ENCODE data around the gene PRPH2. TPM values are rescaled to one million over a fixed set of nuclear protein-coding genes. Genes with fewer than 3 reads are reported as not detected.

Gene PRPH2
- total RNA-seq, 2 experiments from 2014 or later, result not detected

DNA sequence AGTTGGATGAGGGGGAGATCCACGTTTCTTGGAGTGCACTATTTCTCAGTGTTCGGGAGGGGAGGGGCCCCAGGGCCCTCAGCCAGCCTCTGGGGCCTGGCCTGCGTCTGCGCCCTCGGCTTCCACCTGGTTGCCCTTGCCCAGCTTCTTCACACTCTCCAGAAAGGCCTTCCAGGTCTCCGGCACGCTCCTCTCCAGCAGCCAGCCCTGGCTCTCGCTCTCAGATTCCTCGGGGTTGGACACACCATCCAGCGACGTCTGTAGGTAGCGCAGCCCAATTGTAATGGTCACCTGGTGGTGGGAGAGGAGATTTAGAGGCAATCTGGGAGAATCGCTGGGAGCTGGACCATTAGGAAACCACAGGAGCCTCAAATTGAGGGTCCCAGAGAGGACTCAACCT lies 24.2 kb downstream of the PRPH2 start:
- CTCF ChIA-PET (ENCODE audit: unreplicated experiment), result no interaction called here
- Histone ChIP-seq H3K4me1 (ENCODE audit: insufficient read depth, low read length, poor library complexity, severe bottlenecking) (peaks cover 8% of the 10 kb centered on the region), H4K20me1 (ENCODE audit: insufficient read depth, low read length) (no peaks in the 10 kb centered on the region), H3K9me3 (ENCODE audit: low read length) (no peaks in the 10 kb centered on the region), H3K36me3 (ENCODE audit: insufficient read depth, low read length) (peaks cover 4% of the 10 kb centered on the region; the same call in 1 of the 2 replicates), H3K4me2 (ENCODE audit: low read length) (no peak overlapping the region), H2AFZ (ENCODE audit: low read length) (no peak overlapping the region), H3K79me2 (ENCODE audit: insufficient read depth, low read depth, low read length) (no peaks in the 10 kb centered on the region), H3K9me2 (ENCODE audit: insufficient read depth, low read length) (no peaks in the 10 kb centered on the region), H3K4me3 (ENCODE audit: low read depth, low read length, poor library complexity, severe bottlenecking) (no peak overlapping the region), H3K27ac (ENCODE audit: low read depth, low read length, poor library complexity, severe bottlenecking) (no peak overlapping the region)
- POLR2A ChIA-PET, result interaction anchor here (0.6 kb wide), 2 partner anchors 45 to 619 kb away, joined by 3 to 5 read pairs; no protein-coding TSS in a partner anchor
- intact Hi-C loops (cut with micrococcal nuclease; ENCODE audit: unreplicated experiment), result no loop called here
- BruUV-seq (replicated peaks), result no TSS peak
- no peak for DNase-seq (ENCODE audit: low spot score)
- TF ChIP-seq, protein P1, sequence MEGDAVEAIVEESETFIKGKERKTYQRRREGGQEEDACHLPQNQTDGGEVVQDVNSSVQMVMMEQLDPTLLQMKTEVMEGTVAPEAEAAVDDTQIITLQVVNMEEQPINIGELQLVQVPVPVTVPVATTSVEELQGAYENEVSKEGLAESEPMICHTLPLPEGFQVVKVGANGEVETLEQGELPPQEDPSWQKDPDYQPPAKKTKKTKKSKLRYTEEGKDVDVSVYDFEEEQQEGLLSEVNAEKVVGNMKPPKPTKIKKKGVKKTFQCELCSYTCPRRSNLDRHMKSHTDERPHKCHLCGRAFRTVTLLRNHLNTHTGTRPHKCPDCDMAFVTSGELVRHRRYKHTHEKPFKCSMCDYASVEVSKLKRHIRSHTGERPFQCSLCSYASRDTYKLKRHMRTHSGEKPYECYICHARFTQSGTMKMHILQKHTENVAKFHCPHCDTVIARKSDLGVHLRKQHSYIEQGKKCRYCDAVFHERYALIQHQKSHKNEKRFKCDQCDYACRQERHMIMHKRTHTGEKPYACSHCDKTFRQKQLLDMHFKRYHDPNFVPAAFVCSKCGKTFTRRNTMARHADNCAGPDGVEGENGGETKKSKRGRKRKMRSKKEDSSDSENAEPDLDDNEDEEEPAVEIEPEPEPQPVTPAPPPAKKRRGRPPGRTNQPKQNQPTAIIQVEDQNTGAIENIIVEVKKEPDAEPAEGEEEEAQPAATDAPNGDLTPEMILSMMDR (conservative IDR thresholded peaks at IDR 0.05; ENCODE audit: low read length), result no peak
- TF ChIP-seq EZH2phosphoT487 (IDR thresholded peaks at IDR 0.05; ENCODE audit: borderline replicate concordance, low read depth, low read length), result no peak

DNA sequence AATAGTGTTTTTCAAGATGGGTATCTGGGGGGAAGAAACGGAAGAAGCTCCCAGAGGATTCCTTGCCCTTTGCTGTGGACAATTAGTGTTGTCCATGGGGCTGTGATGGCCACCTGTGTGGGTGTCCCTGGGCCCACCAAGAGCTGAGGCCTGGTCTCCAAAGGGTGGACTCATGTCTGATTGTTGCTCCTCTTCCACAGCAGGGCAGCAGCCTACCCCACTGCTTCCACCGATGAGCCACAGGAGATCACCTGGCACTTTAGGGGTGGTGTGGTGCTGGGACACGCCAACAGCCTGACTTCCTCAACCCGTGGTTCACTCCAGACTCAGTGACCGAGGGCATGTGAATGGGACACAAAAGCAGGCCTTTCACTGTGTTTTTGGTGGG lies 25.1 kb downstream of the PRPH2 start:
- Histone ChIP-seq H3K79me2 (ENCODE audit: insufficient read depth, low read depth, low read length) (no peaks in the 10 kb centered on the region), H3K4me2 (ENCODE audit: low read length) (no peak overlapping the region), H3K9me3 (ENCODE audit: low read length) (no peaks in the 10 kb centered on the region), H3K4me3 (ENCODE audit: low read depth, low read length, poor library complexity, severe bottlenecking) (no peak overlapping the region), H3K36me3 (ENCODE audit: insufficient read depth, low read length) (peaks cover 14% of the 10 kb centered on the region; the same call in 1 of the 2 replicates), H3K4me1 (ENCODE audit: insufficient read depth, low read length, poor library complexity, severe bottlenecking) (peaks cover 8% of the 10 kb centered on the region), H3K27ac (ENCODE audit: low read depth, low read length, poor library complexity, severe bottlenecking) (no peak overlapping the region), H2AFZ (ENCODE audit: low read length) (no peak overlapping the region), H3K9me2 (ENCODE audit: insufficient read depth, low read length) (no peaks in the 10 kb centered on the region), H4K20me1 (ENCODE audit: insufficient read depth, low read length) (no peaks in the 10 kb centered on the region)
- BruUV-seq (replicated peaks), result no TSS peak
- CTCF ChIA-PET (ENCODE audit: unreplicated experiment), result no interaction called here
- POLR2A ChIA-PET, result interaction anchor here (0.6 to 0.7 kb wide), 2 partner anchors 31 to 185 kb away, joined by 3 to 4 read pairs; no protein-coding TSS in a partner anchor
- DNase-seq (ENCODE audit: low spot score), result no peak
- intact Hi-C loops (cut with micrococcal nuclease; ENCODE audit: unreplicated experiment), result no loop called here
- TF ChIP-seq, protein P1 (conservative IDR thresholded peaks at IDR 0.05; ENCODE audit: low read length), result no peak
- no peak for TF ChIP-seq EZH2phosphoT487 (IDR thresholded peaks at IDR 0.05; ENCODE audit: borderline replicate concordance, low read depth, low read length)

DNA sequence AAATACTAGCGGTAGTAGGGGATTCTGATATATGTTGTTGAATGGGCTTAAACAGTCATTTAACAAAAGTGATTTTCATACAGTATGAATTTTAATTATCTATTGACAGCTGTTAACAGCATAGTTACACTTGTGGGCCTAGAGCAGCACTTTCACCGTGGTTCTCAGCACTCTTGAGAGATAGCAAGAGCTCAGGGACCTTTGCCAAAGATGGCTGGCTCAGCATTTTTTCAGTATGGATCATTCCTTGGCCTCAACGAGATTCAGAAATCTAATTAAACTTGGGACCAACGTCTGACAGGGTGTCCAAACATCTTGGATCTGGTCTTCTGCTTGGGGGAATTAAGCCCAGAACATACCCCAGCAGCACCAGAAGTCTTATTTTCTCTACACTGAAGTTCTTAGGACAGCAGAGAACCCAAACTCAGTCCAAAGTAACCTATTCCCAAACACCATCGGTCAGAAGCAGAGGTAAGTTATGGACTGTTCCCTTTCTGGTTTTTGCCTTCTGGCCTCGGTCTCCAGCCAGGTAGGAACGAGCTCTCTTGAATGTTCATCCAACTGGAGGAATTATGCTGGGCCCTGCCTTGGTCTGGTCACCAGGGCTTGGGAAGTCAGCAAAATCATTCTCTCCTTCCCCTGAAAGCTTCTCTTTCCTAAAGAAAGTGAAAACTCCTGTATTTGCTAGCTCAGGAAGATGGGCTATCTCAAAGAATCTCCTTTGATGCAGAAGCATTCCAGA lies 25.7 kb downstream of the PRPH2 start:
- POLR2A ChIA-PET, result interaction anchor here (0.6 to 1.5 kb wide), 3 partner anchors 12 to 186 kb away, joined by 3 to 4 read pairs (median 3); no protein-coding TSS in a partner anchor
- BruUV-seq (replicated peaks), result no TSS peak

More for the DNA sequence above, 25.7 kb downstream of the PRPH2 start:
- no peak overlapping the region for H3K4me3 ChIP-seq (ENCODE audit: low read depth, low read length, poor library complexity, severe bottlenecking)
- TF ChIP-seq, protein P1 (conservative IDR thresholded peaks at IDR 0.05; ENCODE audit: low read length), result no peak
- TF ChIP-seq EZH2phosphoT487 (IDR thresholded peaks at IDR 0.05; ENCODE audit: borderline replicate concordance, low read depth, low read length), result no peak
- no peaks in the 10 kb centered on the region for H3K79me2 ChIP-seq (ENCODE audit: insufficient read depth, low read depth, low read length)
- intact Hi-C loops (cut with micrococcal nuclease; ENCODE audit: unreplicated experiment), result no loop called here
- peaks cover 18% of the 10 kb centered on the region; the same call in 1 of the 2 replicates for H3K36me3 ChIP-seq (ENCODE audit: insufficient read depth, low read length)
- H4K20me1 ChIP-seq (ENCODE audit: insufficient read depth, low read length), result no peaks in the 10 kb centered on the region
- H3K27ac ChIP-seq (ENCODE audit: low read depth, low read length, poor library complexity, severe bottlenecking), result no peak overlapping the region
- no peaks in the 10 kb centered on the region for H3K9me3 ChIP-seq (ENCODE audit: low read length)
- DNase-seq (ENCODE audit: low spot score), result no peak
- H3K4me1 ChIP-seq (ENCODE audit: insufficient read depth, low read length, poor library complexity, severe bottlenecking), result peaks cover 8% of the 10 kb centered on the region
- no peak overlapping the region for H3K4me2 ChIP-seq (ENCODE audit: low read length)
- H2AFZ ChIP-seq (ENCODE audit: low read length), result no peak overlapping the region
- no peaks in the 10 kb centered on the region for H3K9me2 ChIP-seq (ENCODE audit: insufficient read depth, low read length)
- CTCF ChIA-PET (ENCODE audit: unreplicated experiment), result no interaction called here

Data from OCI-LY7 (cell line).